Keratinocyte (primary cell): ENCODE measurements around the gene UPK1B. TPM values are rescaled to one million over a fixed set of nuclear protein-coding genes. Genes with fewer than 3 reads are reported as not detected.

ENCODE experiments used
- DNase-seq: peaks from one replicate; pipeline ENCODE4 v3.0.0-alpha.2; 2011; ENCODE audit warnings: low read depth, missing footprints, low spot score
- FAIRE-seq: peaks from 2 replicates; lab custom pipeline; 2011; peaks lifted over from hg19 to GRCh38; lab: Jason Lieb, UNC
- H2AFZ ChIP-seq: 2 replicates; pipeline ENCODE4 v1.6.0; 2012; ENCODE audit warnings: low read length, control low read depth, inconsistent platforms; ENCODE audit not compliant: control insufficient read depth
- H3K27ac ChIP-seq: 2 replicates; pipeline ENCODE4 v1.5.1; 2011; ENCODE audit warnings: low read length; ENCODE audit not compliant: control insufficient read depth, insufficient read depth
- H3K27me3 ChIP-seq: 3 replicates; pipeline ENCODE4 v1.6.0; 2011; ENCODE audit warnings: low read length; ENCODE audit not compliant: control insufficient read depth, insufficient read depth; ENCODE audit errors: extremely low read depth
- H3K36me3 ChIP-seq, 2 experiments: 2 replicates in 1 of 2; 3 replicates in 1 of 2; pipeline ENCODE4 v1.5.1; 2011; ENCODE audit warnings: low read length in 2 of 2, mild to moderate bottlenecking in 1 of 2; ENCODE audit not compliant: control insufficient read depth in 2 of 2, insufficient read depth in 2 of 2; ENCODE audit errors: extremely low read depth in 1 of 2
- H3K4me1 ChIP-seq: 3 replicates; pipeline ENCODE4 v1.5.1; 2011; ENCODE audit warnings: low read length; ENCODE audit not compliant: control insufficient read depth, insufficient read depth; ENCODE audit errors: extremely low read depth
- H3K4me2 ChIP-seq: 3 replicates; pipeline ENCODE4 v1.6.0; 2011; ENCODE audit warnings: low read depth, low read length; ENCODE audit not compliant: control insufficient read depth, insufficient read depth; ENCODE audit errors: extremely low read depth
- H3K4me3 ChIP-seq, 3 experiments: fragments of 200-600 bp in 1 of 3; sonication (generic) in 1 of 3; 2 replicates in 2 of 3; 3 replicates in 1 of 3; pipeline ENCODE4 v1.5.1; 2011 to 2016; ENCODE audit warnings: low read length in 3 of 3, mild to moderate bottlenecking in 3 of 3, control low read depth in 2 of 3, inconsistent platforms in 1 of 3, low read depth in 1 of 3, mixed read lengths in 1 of 3, mixed run types in 1 of 3, moderate library complexity in 1 of 3; ENCODE audit not compliant: control insufficient read depth in 2 of 3, insufficient read depth in 2 of 3; ENCODE audit errors: extremely low read depth in 1 of 3
- H3K79me2 ChIP-seq: 2 replicates; pipeline ENCODE4 v1.6.0; 2012; ENCODE audit warnings: low read length; ENCODE audit not compliant: control insufficient read depth, insufficient read depth
- H3K9ac ChIP-seq: 3 replicates; pipeline ENCODE4 v1.6.0; 2011; ENCODE audit warnings: low read length; ENCODE audit not compliant: control insufficient read depth, insufficient read depth; ENCODE audit errors: extremely low read depth
- H3K9me1 ChIP-seq: 3 replicates; pipeline ENCODE4 v1.6.0; 2011; ENCODE audit warnings: low read length; ENCODE audit not compliant: control insufficient read depth, insufficient read depth; ENCODE audit errors: extremely low read depth
- H3K9me3 ChIP-seq: 2 replicates; pipeline ENCODE4 v1.5.1; 2012; ENCODE audit warnings: low read depth, low read length; ENCODE audit not compliant: control insufficient read depth
- H4K20me1 ChIP-seq: 3 replicates; pipeline ENCODE4 v1.6.0; 2011; ENCODE audit warnings: low read length; ENCODE audit not compliant: control insufficient read depth, insufficient read depth; ENCODE audit errors: extremely low read depth
- EZH2 ChIP-seq: IDR thresholded peaks from one replicate; pipeline ENCODE4 v1.6.1; 2012; ENCODE audit warnings: inconsistent platforms, mild to moderate bottlenecking, low read length, moderate library complexity
- dilution Hi-C: fragments of 300-500 bp; cut with MboI; formaldehyde crosslinking; loops from one replicate; pipeline ENCODE4 v1.7.0; 2020; ENCODE audit warnings: low sequenced_read_pairs; ENCODE audit not compliant: extremely low pct_ligation_motif_present
- polyA plus RNA-seq, 5 experiments: library from polyadenylated mRNA; depleted of rRNA in 3 of 5; stranded (reverse) in 3 of 5; stranded (forward) in 1 of 5; unstranded in 1 of 5; fragments of >200 nt; gene quantifications; 1 replicate in 1 of 5; 2 replicates in 3 of 5; 3 replicates in 1 of 5; pipeline versions ENCODE4 v1.2.1 to v1.2.3, GENCODE V29; 2011 to 2012; ENCODE audit warnings: missing spikeins in 2 of 5, low read depth in 1 of 5, low replicate concordance in 1 of 5
- TF ChIP-seq, protein P1 (sequence below), 3 experiments: IDR thresholded peaks in 1 of 3; conservative IDR thresholded peaks in 1 of 3; optimal IDR thresholded peaks in 1 of 3; 2 replicates in 2 of 3; 3 replicates in 1 of 3; pipeline versions ENCODE3 to v1.5.1; 2011; ENCODE audit warnings: low read length in 3 of 3, mild to moderate bottlenecking in 3 of 3, moderate library complexity in 2 of 3, control low read depth in 1 of 3, inconsistent platforms in 1 of 3; ENCODE audit not compliant: insufficient read depth in 2 of 3; ENCODE audit errors: extremely low read depth in 1 of 3

Gene UPK1B
- polyA plus RNA-seq, 1 donor (not counting 4 experiments of a cell fraction or from before 2014, with no cell fraction given) = 54.6 TPM

DNA sequence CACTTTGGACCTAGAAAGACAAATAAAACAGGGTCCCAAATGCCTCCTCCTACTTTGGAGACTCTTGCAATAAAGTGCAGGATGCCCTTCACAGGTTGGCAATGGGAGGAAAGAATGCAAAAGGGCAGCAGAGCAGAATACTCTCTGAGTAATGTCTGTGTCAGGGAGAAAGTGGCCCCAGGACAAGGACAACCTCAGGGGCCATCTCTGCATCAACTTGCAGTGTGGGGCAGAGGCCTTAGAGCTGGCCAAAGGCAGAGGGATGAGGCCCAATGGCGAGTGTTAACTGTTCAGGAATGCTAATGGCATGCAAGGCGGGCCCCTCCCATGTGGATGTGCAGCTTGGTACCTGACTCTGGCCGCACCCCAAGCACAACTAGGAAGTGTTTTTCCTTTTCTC is 8.4 kb downstream of the UPK1B start:
- Histone ChIP-seq H2AFZ (peak overlapping the region; percentile 55), H3K79me2 (no peaks in the 10 kb centered on the region), H4K20me1 (no peaks in the 10 kb centered on the region), H3K9me1 (no peaks in the 10 kb centered on the region), H3K4me3 (no peak overlapping the region), H3K4me2 (peak overlapping the region; percentile 64), H3K9me3 (no peaks in the 10 kb centered on the region), H3K36me3 (no peaks in the 10 kb centered on the region), H3K4me1 (peaks cover 47% of the 10 kb centered on the region), H3K9ac (no peak overlapping the region), H3K27me3 (no peaks in the 10 kb centered on the region), H3K27ac (peak overlapping the region; percentile 42)
- peak; percentile 79 for DNase-seq
- FAIRE-seq = peak; percentile 90
- TF ChIP-seq EZH2 = no peak
- TF ChIP-seq, protein P1, sequence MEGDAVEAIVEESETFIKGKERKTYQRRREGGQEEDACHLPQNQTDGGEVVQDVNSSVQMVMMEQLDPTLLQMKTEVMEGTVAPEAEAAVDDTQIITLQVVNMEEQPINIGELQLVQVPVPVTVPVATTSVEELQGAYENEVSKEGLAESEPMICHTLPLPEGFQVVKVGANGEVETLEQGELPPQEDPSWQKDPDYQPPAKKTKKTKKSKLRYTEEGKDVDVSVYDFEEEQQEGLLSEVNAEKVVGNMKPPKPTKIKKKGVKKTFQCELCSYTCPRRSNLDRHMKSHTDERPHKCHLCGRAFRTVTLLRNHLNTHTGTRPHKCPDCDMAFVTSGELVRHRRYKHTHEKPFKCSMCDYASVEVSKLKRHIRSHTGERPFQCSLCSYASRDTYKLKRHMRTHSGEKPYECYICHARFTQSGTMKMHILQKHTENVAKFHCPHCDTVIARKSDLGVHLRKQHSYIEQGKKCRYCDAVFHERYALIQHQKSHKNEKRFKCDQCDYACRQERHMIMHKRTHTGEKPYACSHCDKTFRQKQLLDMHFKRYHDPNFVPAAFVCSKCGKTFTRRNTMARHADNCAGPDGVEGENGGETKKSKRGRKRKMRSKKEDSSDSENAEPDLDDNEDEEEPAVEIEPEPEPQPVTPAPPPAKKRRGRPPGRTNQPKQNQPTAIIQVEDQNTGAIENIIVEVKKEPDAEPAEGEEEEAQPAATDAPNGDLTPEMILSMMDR (optimal IDR thresholded peaks at IDR 0.05 in 1 of 3, IDR thresholded peaks at IDR 0.05 in 1 of 3, conservative IDR thresholded peaks at IDR 0.05 in 1 of 3; ENCODE audit: extremely low read depth in 1 of 3, insufficient read depth in 2 of 3, low read length in 3 of 3) = no peak
- dilution Hi-C loops = no loop called here

DNA sequence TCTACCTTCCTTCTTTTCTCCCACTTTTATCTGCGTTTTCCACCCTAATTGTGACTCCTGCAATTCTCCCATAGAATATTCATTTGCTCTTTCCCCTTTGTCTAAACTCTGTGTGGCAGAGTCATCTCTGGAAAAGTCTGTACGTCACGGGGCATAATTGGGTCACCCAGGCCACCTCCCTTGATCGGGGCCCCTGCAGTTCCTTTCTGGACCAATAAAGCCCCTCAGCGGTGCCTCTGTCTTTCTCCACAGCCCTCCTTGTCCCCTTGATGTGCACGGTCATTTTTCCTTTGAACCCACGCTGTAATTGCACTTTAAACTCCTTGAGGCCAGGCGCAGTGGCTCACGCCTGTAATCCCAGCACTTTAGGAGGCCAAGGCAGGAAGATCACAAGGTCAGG is 10.7 kb downstream of the UPK1B start:
- TF ChIP-seq, protein P1 (optimal IDR thresholded peaks at IDR 0.05 in 1 of 3, IDR thresholded peaks at IDR 0.05 in 1 of 3, conservative IDR thresholded peaks at IDR 0.05 in 1 of 3; ENCODE audit: extremely low read depth in 1 of 3, insufficient read depth in 2 of 3, low read length in 3 of 3) = no peak
- TF ChIP-seq EZH2 = no peak
- H3K9me1 ChIP-seq = no peaks in the 10 kb centered on the region
- H3K9ac ChIP-seq = no peak overlapping the region
- H3K4me3 ChIP-seq = no peak overlapping the region
- no peaks in the 10 kb centered on the region for H3K36me3 ChIP-seq
- no peak overlapping the region for H2AFZ ChIP-seq
- no peaks in the 10 kb centered on the region for H3K9me3 ChIP-seq
- H3K27ac ChIP-seq = no peak overlapping the region
- no peaks in the 10 kb centered on the region for H3K27me3 ChIP-seq
- DNase-seq (no peak), FAIRE-seq (no peak)
- H3K4me2 ChIP-seq = no peak overlapping the region
- H4K20me1 ChIP-seq = no peaks in the 10 kb centered on the region
- peaks cover 38% of the 10 kb centered on the region for H3K4me1 ChIP-seq
- dilution Hi-C loops = no loop called here
- H3K79me2 ChIP-seq = no peaks in the 10 kb centered on the region
